Measurements from ENCODE around the gene SLC13A3.

The SLC13A3 gene

DNA sequence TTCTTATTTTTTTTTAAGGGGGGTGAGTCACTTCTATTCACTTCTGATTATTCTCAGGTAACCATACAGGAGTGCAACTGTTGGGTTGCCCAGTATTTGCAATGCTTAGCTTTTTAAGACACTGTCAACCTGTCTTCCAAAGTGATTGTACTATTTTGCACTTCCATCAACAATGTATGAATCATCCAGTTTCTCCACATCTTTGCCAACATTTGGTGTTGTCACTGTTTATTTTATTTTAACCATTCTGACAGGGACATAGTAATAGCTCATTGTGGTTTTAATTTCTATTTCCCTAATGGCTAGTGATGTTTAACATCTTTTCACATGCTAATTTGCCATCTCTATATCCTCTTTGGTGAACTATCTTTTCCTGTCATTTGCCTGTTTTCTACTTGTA, 1.4 kb upstream of the SLC13A3 start:
- no peak for DNase-seq (ENCODE audit: low spot score)

DNA sequence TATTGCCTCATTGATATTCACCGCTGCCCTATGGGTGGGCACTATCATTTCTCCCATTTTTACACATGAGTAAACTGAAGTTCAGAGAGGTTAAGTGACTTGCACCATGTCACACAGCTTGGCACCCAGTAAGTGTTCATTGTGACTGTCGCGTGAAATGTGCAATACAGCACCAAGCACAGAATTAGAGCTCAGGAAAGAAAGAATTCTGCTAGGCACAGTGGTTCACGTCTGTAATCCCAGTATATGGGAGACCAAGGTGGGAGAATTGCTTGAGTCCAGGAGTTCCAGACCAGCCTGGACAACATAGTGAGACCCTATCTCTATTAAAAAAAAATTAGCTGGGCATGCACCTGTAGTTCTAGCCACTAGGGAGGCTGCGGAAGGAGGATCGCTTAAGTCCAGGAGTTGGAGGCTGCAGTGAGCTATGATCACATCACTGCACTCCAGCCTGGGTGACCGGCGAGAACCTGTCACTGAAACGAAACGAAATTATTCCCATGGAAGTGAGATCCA, 626 bp downstream of the SLC13A3 start:
- no peak for DNase-seq (ENCODE audit: low spot score)

DNA sequence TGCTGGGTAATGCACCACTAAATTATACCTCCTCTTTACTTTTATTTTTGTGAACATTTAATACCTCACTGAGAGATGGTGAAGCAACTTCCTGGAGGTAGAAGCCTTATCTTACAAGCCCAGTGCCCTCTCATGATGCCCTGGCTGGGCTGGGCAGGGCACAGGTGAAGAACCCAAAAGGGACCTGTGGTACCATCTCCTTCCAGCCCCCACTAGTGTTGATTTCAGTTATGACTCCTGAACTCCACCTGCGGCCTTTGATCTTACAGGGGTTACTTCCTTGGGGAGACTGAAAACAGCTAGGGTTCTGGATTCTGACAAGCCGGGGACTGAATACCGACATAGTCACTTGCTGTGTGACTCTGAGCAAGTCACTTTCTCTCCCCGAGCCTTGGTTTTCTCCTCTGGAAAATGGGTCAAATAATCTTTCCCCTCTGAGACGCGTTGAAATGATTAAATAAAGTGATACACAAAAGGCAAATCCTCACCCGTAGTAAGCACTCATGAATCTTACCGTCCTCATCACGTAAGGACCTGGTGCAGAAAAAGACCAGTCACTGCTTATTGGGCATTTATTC, 1.2 kb downstream of the SLC13A3 start:
- no peak for DNase-seq (ENCODE audit: low spot score)

DNA sequence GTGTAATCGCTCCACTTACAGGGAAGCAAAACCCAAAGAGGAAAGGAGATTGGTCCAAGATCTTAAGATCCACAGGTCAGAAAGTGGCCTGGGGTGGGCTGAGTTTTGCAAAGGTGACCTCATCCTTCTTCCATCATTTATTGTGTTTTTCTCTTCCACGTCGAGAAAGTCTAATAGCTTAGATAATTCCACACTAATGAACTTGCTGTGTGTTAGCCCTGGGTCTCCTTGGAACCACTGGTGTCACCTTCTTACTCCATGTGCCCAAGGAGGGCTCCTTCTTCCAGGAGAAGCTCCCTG, 1.7 kb downstream of the SLC13A3 start:
- no peak for DNase-seq (ENCODE audit: low spot score)

DNA sequence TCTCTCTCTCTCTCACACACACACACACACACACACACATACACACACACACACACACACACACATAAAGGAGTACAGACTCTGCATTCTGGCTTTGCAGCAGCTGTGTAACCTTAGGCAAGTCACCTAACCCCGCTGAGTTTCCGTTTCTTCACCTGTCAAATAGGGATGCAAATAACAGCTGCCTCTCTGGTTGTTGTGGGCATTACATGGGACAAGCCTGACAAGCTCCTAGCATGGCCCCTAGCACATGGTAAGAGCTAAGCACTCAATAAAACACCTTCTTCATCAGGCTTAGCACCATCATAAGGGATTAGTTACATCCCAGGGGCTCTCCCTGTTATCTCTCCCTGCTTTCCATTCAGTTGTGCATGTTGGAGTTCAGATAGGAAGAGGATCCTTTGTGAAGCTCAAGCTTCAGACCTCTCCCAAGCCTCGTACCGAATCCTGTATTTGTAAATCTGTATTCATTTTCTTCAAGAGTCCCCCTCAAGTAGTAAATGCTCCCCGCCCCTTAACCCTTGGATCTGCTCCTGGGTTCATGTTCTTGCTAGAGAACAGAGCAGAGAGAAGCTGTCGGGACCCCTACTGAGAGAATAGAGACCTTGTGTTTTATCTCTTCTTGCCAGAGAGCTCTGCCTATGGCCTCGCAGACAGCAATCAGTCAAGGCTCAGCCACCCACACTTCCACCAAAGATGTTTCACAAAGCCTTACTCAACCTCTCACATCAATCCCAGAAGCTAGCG, 2.2 kb downstream of the SLC13A3 start:
- no peak for DNase-seq (ENCODE audit: low spot score)

DNA sequence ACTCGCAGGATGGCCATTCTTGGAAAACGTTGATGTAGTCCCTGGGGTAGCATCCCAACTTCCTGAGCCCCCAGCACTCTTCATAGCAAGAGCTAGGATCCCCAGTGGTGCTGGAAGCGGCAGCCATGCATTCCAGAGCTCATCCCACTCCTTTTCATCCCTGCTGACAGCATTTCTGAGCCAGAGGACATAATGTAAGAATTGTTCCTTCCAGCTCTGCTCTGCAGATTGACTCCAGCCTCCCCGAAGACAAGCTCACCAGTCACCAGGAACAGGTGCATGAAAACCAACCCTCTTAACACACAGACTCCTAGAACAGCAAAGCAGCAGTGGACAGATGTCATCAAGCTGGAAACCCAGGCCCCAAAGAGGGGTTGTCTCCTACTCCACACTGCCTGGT, 3.8 kb downstream of the SLC13A3 start:
- no peak for DNase-seq (ENCODE audit: low spot score)

DNA sequence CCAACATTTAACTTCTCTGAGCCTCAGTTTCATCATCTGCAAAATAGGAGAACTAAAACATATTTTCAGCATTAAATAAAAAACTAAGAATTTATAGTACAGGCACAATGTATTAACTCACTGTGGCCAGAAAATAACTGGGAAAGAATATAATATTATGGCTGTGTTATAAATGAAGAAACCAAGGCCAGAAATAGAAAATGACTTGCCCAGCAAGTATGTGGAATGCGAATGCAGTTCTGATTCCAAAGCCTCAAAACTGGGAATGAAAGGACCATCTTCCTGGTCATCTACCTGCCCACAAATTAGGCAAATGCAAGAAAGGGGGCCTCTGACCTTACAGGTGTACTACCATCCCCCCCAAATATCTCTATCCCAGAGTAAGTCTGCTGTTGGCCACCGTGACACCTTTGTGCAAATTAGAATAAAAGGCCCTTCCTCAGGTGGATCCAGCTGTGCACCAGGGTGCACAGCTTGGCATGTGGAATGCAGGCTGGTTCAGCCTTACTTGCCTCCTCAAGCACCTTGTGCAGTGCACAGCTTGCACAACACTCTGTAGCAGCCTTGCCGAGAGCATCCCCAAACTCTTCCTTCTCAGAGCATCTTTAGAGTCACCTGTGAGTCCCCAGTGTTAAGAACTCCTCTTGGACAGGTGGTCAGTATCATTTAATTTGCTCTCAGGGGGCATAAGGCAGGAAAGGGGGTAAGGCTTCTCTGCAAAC, 4.4 kb downstream of the SLC13A3 start:
- DNase-seq (ENCODE audit: low spot score), result no peak

DNA sequence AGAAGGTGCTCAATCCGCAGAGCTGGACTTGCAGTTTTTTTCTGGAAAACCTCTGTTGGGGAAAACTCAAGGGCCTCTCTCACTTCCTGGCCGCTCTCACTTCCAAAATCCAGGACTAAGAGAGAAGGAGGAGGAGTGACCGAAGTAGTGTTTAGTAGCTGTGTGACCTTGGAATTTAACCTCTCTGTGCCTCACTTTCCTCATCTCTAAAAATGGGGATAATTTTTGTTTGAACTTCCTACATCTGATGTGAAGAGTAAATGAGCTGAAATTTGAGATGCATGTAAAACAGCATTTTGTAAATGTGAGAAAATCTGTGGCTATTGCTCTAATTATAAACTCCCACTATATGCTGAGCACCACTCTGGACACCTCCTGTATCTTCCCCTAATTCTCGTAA, 5.1 kb downstream of the SLC13A3 start:
- no peak for DNase-seq (ENCODE audit: low spot score)

DNA sequence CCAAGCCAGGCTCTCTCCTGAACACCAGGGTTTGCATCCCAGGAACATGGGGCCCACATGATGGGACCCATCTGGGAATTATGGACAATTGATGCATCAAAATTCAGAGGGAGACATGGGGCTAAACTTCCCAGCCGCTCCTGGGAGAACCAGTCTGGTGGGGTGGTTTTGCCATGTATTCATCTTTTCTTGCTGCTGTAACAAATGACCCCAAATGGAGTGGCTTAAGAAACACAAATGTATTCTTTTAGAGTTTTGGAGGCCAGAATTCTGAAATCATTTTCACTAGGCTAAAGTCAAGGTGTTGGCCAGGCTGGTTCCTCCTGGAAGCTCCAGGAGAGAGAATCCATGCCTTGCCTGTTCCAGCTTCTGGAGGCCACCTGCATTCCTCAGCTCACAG, 6.5 kb downstream of the SLC13A3 start:
- DNase-seq (ENCODE audit: low spot score), result no peak

DNA sequence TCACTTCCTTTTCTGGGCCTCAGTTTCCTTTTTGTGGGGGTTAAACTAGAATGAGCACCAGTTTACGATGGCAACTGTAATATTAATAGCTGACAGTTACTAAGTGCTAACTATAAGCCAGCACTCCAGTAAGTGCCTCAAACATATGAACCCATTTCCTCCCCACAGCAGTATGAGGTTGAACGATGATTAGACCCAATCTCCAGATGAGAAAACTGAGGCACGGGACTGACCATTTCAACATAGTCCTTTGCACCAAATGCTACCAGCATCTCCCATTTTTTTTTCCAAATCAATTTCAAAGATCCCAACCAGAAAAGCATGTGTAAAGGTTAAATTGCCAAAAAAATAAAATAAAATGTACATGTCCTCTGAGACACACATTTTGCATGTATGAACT, 7.1 kb downstream of the SLC13A3 start:
- no peak for DNase-seq (ENCODE audit: low spot score)

DNA sequence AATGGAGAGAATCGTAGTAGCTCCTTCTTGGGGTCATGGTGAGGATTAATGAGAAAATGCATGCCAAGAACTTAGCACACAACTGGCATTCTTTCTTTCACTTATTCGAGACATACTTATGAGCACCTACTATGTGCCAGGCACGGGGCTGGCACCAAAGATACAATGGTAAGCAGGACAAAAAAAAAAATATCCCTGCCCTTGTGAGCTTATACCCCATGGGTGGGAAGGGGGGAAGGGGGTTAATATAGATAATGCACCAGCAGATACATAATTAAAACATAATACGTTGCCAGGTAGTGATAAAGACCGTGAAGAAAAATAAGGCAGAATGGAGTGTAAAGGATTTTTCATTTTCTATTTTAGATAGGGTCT, 8.3 kb downstream of the SLC13A3 start:
- DNase-seq (ENCODE audit: low spot score), result no peak

DNA sequence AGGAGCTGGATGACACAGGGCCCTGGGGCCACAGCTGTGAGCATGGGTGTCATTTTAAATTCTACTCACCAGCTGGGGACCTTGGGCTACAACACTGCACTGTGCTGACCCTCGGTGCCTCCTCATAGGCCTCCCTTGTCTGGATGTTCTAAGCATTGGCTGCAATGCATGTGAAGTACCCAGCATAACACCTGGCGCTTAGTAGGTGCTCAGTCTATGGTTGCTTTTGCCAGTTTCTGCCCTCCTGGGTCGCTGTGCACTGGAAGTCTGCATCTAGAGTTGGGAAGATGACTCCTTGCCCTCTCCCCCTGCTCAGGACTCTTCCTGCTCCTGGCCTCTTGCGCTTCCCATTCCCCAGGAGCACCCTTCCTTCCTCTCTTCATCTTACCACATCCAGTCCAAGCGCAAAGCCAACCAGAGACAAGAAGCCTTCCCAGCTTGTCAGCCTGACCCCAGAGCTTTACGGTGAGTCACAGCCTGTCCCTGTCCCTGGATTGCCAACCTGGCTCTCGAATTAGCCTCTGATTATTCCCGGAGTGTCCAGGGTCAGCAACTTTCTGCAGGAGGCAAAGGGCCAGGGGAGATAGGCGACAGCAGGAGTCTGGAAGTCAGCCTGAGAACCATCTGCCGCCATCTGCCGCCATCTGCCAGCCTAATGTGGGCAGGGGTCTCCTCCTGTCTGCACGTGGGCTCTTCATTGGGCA, 8.8 kb downstream of the SLC13A3 start:
- no peak for DNase-seq (ENCODE audit: low spot score)

DNA sequence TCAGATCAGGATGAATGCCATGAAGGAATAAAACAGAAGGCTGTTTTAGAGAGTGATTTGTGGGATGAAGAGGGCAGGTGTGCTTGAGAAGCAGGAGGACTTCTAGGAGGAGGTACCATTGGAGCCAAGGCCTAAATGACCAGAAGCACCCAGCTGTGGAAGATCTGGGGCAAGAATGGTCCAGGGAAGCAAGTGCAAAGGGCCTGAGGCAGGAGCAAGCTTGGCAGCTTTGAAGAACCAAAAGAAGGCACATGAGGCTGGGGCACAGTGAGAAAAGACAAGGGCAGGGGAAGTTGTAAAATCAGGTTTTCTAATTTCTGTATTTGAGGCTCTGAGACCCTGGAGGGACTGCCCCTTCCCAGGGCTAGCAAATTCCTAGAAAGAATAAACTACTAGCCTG, 9.8 kb downstream of the SLC13A3 start:
- no peak for DNase-seq (ENCODE audit: low spot score)

DNA sequence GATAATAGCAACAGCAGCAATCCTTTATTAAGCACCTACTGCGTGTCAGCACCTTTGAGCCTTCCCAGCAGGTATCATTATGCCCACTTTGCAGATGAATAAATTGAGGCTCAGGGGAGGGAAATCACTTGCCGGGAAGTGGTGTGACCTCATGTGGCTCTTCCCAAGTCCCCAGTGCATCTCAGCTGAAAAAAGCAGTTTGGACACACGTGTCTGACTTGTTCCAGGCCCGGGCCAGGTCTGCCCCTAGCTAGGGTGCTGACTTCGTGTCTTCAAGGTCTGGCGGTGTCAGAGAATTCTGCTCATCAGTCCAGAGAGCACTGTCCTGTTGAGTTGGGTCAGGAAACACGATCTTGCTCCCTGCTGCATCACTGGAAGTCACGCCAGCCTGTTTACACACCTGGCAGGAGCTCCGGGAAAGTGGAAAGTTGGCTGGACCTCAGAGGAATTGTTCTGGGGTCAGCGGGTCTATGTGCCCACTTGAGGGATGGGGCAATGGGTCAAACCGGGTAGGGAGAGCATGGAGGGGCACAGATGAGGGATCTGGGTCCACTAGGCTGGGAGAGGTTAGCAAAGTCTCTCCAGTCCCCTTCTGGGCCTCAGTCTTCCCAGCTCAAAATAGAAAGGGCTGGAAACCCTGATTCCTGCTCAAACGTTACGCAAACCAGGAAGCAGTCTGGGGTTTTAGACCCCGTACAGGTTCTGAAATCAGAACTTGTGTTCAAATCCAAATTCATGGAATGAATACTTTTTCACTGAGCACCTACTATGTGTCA, 10.5 kb downstream of the SLC13A3 start:
- DNase-seq (ENCODE audit: low spot score), result no peak

DNA sequence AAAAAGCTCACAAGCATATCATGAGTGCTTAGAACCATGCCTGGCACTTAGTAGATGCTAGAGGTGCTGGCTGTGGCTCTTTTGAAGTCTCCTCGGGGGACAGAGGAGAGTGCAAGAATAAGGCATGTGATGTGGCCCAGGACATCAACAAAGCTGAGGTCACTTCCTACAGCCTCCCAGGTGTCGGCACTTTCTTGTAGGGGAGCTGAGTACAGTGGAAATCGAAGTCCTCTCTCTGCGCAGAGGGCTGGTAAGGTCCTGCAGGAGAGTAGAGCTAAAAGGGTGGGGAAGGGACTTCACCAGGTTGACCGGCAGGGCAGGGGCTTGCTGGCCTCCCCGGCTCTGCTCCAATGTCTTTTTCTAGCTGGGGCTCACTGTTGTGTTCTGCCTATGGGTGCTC, 11.2 kb downstream of the SLC13A3 start:
- DNase-seq (ENCODE audit: low spot score), result no peak

DNA sequence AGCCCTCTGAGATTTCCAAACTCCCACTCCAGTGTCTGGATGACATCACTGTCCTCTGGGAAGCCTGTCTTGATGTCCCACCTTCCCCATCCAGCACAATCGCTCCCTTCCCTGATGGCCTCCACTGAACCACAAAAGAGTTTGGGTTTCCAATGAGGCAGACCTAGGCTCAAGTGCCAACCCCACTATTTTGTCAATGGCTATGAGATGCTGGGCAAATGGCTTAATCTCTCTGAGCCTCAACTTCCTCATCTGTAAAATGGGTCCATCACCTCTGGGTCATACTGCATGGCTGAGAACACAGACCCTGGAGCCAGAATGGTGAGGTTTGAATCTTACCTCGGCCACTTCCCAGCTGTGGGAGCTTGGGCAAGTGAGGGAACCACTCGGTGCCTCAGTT, 11.7 kb downstream of the SLC13A3 start:
- DNase-seq (ENCODE audit: low spot score), result no peak

DNA sequence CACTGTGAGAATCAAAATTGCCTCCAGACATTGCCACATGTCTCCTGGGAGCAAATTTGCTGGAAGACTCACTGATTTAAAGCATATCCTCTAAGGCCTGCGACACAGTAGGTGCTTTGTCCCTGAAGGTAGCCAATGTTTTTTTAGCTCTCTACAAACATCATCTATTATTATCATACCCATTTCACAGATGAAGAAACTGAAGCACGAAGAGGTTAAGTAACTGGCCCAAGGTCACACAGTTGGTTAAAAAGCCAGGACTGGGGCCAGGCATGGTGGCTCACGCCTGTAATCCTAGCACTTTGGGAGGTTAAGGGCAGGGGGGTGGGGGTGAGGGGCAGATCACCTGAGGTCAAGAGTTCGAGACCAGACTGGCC, 12.4 kb downstream of the SLC13A3 start:
- no peak for DNase-seq (ENCODE audit: low spot score)

DNA sequence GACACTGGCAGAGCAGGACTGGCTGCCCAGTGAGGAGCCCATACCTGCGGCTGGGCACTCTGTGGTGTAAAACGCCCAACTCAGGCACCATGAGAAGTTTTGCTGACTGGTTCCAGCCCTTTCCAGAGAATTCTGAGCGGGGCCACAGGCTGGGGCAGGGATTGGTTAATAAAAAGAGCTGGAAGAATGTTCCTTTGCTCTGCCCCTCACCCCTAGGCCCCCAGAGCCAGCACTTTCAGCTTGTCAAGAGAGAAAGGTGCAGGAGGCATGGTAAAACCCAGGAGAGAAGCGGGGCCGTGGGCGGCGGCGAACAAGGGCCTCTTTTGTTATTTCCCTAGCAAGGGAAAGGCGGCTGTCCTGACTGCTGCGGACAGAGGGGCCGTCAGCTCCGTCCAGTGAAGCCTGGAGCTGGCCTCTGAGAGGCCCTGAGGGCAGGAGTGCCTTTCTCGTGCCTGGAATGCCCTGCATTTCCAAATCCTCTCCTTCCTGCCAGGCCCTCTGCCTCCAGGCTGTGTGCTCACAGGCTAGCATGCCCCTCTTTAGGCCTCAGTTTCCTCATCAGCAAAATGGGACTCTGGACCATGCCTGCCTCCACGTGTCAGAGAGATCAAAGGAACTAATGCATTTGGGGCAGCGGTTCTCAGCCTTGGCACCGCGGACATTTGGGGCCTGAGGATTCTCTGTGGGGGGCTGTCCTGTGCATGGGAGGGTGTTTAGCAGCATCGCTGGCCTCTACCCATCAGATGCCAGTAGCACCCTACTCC, 12.9 kb downstream of the SLC13A3 start:
- no peak for DNase-seq (ENCODE audit: low spot score)

DNA sequence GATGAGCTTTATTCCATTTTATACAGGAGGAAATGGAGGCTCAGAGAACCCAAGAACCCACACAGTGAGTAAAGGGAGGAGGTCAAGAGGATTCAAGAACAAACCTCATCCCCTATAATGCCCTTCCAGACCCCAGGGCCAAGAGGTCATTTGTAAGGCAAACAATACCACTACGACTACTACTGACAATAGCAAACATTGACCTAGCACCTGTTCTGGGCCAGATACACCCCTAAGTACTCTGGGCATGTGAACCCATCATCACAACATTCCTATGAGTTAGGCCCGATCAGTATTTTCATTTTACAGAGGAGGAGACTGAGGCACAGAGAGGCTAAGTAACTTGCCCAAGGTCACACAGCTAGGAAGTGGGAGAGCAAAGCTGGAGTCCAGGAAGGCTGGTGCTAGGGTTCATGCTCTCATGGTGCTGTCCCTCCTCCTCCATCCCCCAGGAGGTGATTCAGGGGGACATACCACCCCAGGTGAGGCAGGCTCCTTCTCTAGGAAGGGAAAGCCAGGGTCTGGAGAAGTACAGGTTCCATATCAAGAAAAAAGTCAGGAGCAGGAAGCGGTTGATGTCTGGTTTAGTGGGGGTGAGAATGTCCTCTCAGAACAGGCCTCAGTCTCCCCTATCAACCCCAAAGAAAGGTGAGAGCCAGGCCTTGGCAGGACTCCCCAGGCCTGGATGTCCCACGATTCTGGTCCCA, 13.7 kb downstream of the SLC13A3 start:
- no peak for DNase-seq (ENCODE audit: low spot score)

DNA sequence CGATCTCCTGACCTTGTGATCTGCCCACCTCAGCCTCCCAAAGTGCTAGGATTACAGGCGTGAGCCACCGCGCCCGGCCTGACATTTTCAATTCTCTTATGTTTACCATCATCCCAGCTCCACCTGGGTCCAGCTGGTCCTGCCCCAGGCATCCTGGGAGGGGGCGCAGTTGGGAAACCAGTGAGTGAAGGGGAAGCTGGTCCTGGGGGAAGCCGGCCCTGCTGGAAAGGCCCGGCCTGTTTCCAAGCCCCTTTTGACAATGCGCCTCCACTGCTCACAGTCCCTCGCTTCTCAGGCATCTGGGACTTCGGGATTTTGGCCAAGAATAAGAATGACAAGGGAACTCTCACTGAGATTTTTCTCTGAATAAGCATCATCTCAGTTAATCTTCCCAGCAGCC, 14.2 kb downstream of the SLC13A3 start:
- DNase-seq (ENCODE audit: low spot score), result no peak

DNA sequence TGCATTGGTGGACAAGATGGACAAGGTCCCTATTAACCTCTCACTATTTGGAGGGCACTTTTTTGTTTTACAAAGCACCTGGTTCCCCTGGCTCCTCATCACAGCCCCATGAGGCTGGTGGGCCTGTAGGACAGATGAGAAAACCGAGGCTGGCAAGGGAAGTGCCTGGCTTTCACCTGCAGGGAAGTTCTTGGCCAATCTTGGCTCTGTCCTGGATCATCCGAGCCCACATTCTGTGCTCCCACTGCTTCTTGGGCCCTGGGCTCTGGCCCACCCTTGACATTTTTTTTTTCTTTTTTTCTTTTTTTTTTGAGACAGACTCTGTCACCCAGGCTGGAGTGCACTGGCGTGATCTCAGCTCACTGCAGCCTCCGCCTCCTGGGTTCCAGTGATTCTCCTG, 14.7 kb downstream of the SLC13A3 start:
- no peak for DNase-seq (ENCODE audit: low spot score)
